ENCODE data around the gene SPRED2.

SPRED2 gene

GRCh38 chr2:65383541-65384488, 48.6 kb downstream of the SPRED2 start:
- no peak for DNase-seq (ENCODE audit: low read depth)

GRCh38 chr2:65382776-65383357, 49.5 kb downstream of the SPRED2 start:
- DNase-seq (ENCODE audit: low read depth), result peak; percentile 57

GRCh38 chr2:65382323-65382722, 50.1 kb downstream of the SPRED2 start:
- DNase-seq (ENCODE audit: low read depth), result no peak

GRCh38 chr2:65381607-65382051, 50.8 kb downstream of the SPRED2 start:
- no peak for DNase-seq (ENCODE audit: low read depth)

- no peak for DNase-seq (ENCODE audit: low read depth)
Observed at GRCh38 chr2:65380255-65380654, 52.1 kb downstream of the SPRED2 start.

- DNase-seq (ENCODE audit: low read depth), result no peak
Observed at GRCh38 chr2:65379721-65380171, 52.7 kb downstream of the SPRED2 start.

GRCh38 chr2:65379223-65379622, 53.2 kb downstream of the SPRED2 start:
- no peak for DNase-seq (ENCODE audit: low read depth)

- DNase-seq (ENCODE audit: low read depth), result no peak
Observed at GRCh38 chr2:65378290-65378689, 54.1 kb downstream of the SPRED2 start.

GRCh38 chr2:65377556-65378192, 54.7 kb downstream of the SPRED2 start:
- DNase-seq (ENCODE audit: low read depth), result no peak

- no peak for DNase-seq (ENCODE audit: low read depth)
Observed at GRCh38 chr2:65375723-65376122, 56.7 kb downstream of the SPRED2 start.

- no peak for DNase-seq (ENCODE audit: low read depth)
Observed at GRCh38 chr2:65374999-65375398, 57.4 kb downstream of the SPRED2 start.

GRCh38 chr2:65374575-65374974, 57.8 kb downstream of the SPRED2 start:
- DNase-seq (ENCODE audit: low read depth), result no peak

- DNase-seq (ENCODE audit: low read depth), result no peak
Observed at GRCh38 chr2:65373365-65373918, 59.0 kb downstream of the SPRED2 start.

- DNase-seq (ENCODE audit: low read depth), result no peak
Observed at GRCh38 chr2:65372619-65373018, 59.8 kb downstream of the SPRED2 start.

GRCh38 chr2:65371074-65371434, 61.3 kb downstream of the SPRED2 start:
- DNase-seq (ENCODE audit: low read depth), result no peak

- DNase-seq (ENCODE audit: low read depth), result no peak
Observed at GRCh38 chr2:65370387-65371073, 61.9 kb downstream of the SPRED2 start.

- no peak for DNase-seq (ENCODE audit: low read depth)
Observed at GRCh38 chr2:65369980-65370379, 62.4 kb downstream of the SPRED2 start.

GRCh38 chr2:65369574-65369973, 62.8 kb downstream of the SPRED2 start:
- no peak for DNase-seq (ENCODE audit: low read depth)

GRCh38 chr2:65368468-65368867, 63.9 kb downstream of the SPRED2 start:
- no peak for DNase-seq (ENCODE audit: low read depth)

GRCh38 chr2:65367524-65367923, 64.9 kb downstream of the SPRED2 start:
- peak; percentile 39 for DNase-seq (ENCODE audit: low read depth)

GRCh38 chr2:65366595-65367125, 65.7 kb downstream of the SPRED2 start:
- DNase-seq (ENCODE audit: low read depth), result peak; percentile 69
